Measurements from ENCODE around the gene PPP2R2B. TPM values are rescaled to one million over a fixed set of nuclear protein-coding genes. Genes with fewer than 3 reads are reported as not detected.

The PPP2R2B gene
- total RNA-seq, 1 experiment from 2014 or later, result not detected

GRCh38 chr5:146660376-146660960, 218.1 kb downstream of the PPP2R2B start:
- no TSS peak for BruUV-seq (replicated peaks)
- no peaks in the 10 kb centered on the region for H3K36me3 ChIP-seq (ENCODE audit: low read depth, low read length)
- H3K9me3 ChIP-seq (ENCODE audit: low read length), result no peaks in the 10 kb centered on the region
- peaks cover 62% of the 10 kb centered on the region for H3K27me3 ChIP-seq (ENCODE audit: low read length)
- intact Hi-C loops (cut with micrococcal nuclease), result no loop called here
- CTCF ChIA-PET, result no interaction called here
- H3F3A ChIP-seq (ENCODE audit: low read length, unreplicated experiment), result no peaks in the 10 kb centered on the region
- POLR2A ChIA-PET (ENCODE audit: unreplicated experiment), result interaction anchor here (0.6 kb wide), 1 partner anchor 1925 kb away, joined by 3 read pairs; no protein-coding TSS in a partner anchor
- no peaks in the 10 kb centered on the region for H3K4me1 ChIP-seq (ENCODE audit: insufficient read depth, low read length)
- H3K4me3 ChIP-seq (ENCODE audit: low read length), result no peak overlapping the region
- no peak overlapping the region for H2AFZ ChIP-seq (ENCODE audit: low read length)
- no peaks in the 10 kb centered on the region for H4K20me1 ChIP-seq (ENCODE audit: low read length)
- H3K9me2 ChIP-seq (replicated peaks; ENCODE audit: low read length), result no peaks in the 10 kb centered on the region
- DNase-seq, result no peak
- no peak overlapping the region for H3K9ac ChIP-seq (ENCODE audit: low read length)
- no peak overlapping the region for H3K4me2 ChIP-seq (ENCODE audit: low read length)
- H3K79me2 ChIP-seq (ENCODE audit: low read length), result no peaks in the 10 kb centered on the region
- TF ChIP-seq EZH2phosphoT487 (IDR thresholded peaks at IDR 0.05; ENCODE audit: borderline replicate concordance, low read length) (no peak), EZH2 (IDR thresholded peaks at IDR 0.05; ENCODE audit: low read length, unreplicated experiment) (no peak)
- TF ChIP-seq, protein P1, sequence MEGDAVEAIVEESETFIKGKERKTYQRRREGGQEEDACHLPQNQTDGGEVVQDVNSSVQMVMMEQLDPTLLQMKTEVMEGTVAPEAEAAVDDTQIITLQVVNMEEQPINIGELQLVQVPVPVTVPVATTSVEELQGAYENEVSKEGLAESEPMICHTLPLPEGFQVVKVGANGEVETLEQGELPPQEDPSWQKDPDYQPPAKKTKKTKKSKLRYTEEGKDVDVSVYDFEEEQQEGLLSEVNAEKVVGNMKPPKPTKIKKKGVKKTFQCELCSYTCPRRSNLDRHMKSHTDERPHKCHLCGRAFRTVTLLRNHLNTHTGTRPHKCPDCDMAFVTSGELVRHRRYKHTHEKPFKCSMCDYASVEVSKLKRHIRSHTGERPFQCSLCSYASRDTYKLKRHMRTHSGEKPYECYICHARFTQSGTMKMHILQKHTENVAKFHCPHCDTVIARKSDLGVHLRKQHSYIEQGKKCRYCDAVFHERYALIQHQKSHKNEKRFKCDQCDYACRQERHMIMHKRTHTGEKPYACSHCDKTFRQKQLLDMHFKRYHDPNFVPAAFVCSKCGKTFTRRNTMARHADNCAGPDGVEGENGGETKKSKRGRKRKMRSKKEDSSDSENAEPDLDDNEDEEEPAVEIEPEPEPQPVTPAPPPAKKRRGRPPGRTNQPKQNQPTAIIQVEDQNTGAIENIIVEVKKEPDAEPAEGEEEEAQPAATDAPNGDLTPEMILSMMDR (conservative IDR thresholded peaks at IDR 0.05; ENCODE audit: low read depth, low read length), result no peak
- H3K27ac ChIP-seq (ENCODE audit: low read length), result no peak overlapping the region
- ATAC-seq, result no peak

DNA sequence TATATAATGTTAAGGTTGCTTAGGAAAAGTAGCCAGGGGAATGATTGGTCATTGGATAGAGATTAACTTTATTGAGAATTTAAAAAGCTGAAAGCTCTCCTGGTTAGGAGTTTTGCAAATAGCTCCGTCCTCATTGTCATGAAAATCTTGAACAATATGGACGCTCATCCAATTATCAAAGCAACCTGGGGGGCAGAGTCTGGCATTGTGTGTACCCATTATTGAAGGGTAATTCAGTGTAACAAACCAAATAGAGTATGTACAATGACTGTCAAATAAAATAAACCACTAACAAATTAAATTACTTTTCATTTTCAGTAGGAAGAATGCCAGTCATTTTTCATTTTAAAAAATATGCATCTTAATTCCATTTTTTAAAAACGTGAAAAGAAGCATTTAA, 218.6 kb downstream of the PPP2R2B start:
- Histone ChIP-seq H4K20me1 (ENCODE audit: low read length) (no peaks in the 10 kb centered on the region), H3K27ac (ENCODE audit: low read length) (no peak overlapping the region), H3K4me1 (ENCODE audit: insufficient read depth, low read length) (no peaks in the 10 kb centered on the region), H3K9me3 (ENCODE audit: low read length) (no peaks in the 10 kb centered on the region), H3K79me2 (ENCODE audit: low read length) (no peaks in the 10 kb centered on the region), H3K9ac (ENCODE audit: low read length) (no peak overlapping the region), H3F3A (ENCODE audit: low read length, unreplicated experiment) (no peaks in the 10 kb centered on the region), H2AFZ (ENCODE audit: low read length) (no peak overlapping the region), H3K4me3 (ENCODE audit: low read length) (no peak overlapping the region), H3K4me2 (ENCODE audit: low read length) (no peak overlapping the region), H3K27me3 (ENCODE audit: low read length) (peaks cover 67% of the 10 kb centered on the region), H3K36me3 (ENCODE audit: low read depth, low read length) (no peaks in the 10 kb centered on the region), H3K9me2 (replicated peaks; ENCODE audit: low read length) (no peaks in the 10 kb centered on the region)
- DNase-seq (no peak), ATAC-seq (no peak)
- POLR2A ChIA-PET (ENCODE audit: unreplicated experiment), result no interaction called here
- intact Hi-C loops (cut with micrococcal nuclease), result no loop called here
- TF ChIP-seq EZH2phosphoT487 (IDR thresholded peaks at IDR 0.05; ENCODE audit: borderline replicate concordance, low read length) (no peak), EZH2 (IDR thresholded peaks at IDR 0.05; ENCODE audit: low read length, unreplicated experiment) (no peak)
- TF ChIP-seq, protein P1 (conservative IDR thresholded peaks at IDR 0.05; ENCODE audit: low read depth, low read length), result no peak
- no TSS peak for BruUV-seq (replicated peaks)
- CTCF ChIA-PET, result no interaction called here

DNA sequence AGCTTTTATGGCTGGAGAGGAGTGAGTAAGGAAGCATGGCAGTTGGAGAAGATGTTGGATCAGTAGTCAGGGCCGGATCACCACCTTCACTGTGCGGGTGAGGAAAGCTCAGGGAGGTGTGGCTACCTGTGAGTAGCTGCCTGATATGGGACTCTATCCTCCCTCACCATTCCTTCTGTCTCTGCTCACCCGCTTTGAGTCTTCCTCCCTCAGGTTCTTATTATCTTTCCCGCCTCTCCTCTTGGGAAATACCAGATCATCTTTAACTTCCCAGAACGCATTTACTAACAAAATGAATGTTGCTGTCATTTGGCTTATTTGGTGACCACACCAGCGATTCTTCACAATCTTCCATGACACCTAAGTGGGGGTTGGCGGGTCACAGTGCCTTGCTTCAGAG, 221.9 kb downstream of the PPP2R2B start:
- TF ChIP-seq EZH2phosphoT487 (IDR thresholded peaks at IDR 0.05; ENCODE audit: borderline replicate concordance, low read length) (no peak), EZH2 (IDR thresholded peaks at IDR 0.05; ENCODE audit: low read length, unreplicated experiment) (no peak)
- TF ChIP-seq, protein P1 (conservative IDR thresholded peaks at IDR 0.05; ENCODE audit: low read depth, low read length), result no peak
- H3K27ac ChIP-seq (ENCODE audit: low read length), result no peak overlapping the region
- no peaks in the 10 kb centered on the region for H3K36me3 ChIP-seq (ENCODE audit: low read depth, low read length)
- no peaks in the 10 kb centered on the region for H3K79me2 ChIP-seq (ENCODE audit: low read length)
- intact Hi-C loops (cut with micrococcal nuclease), result no loop called here
- BruUV-seq (replicated peaks), result no TSS peak
- no peaks in the 10 kb centered on the region for H3K4me1 ChIP-seq (ENCODE audit: insufficient read depth, low read length)
- ChIA-PET CTCF (no interaction called here), POLR2A (ENCODE audit: unreplicated experiment) (no interaction called here)
- ATAC-seq (no peak), DNase-seq (no peak)
- no peak overlapping the region for H2AFZ ChIP-seq (ENCODE audit: low read length)
- H3F3A ChIP-seq (ENCODE audit: low read length, unreplicated experiment), result no peaks in the 10 kb centered on the region
- no peaks in the 10 kb centered on the region for H4K20me1 ChIP-seq (ENCODE audit: low read length)
- no peak overlapping the region for H3K4me2 ChIP-seq (ENCODE audit: low read length)
- no peak overlapping the region for H3K9ac ChIP-seq (ENCODE audit: low read length)
- peaks cover 85% of the 10 kb centered on the region for H3K27me3 ChIP-seq (ENCODE audit: low read length)
- no peak overlapping the region for H3K4me3 ChIP-seq (ENCODE audit: low read length)
- H3K9me2 ChIP-seq (replicated peaks; ENCODE audit: low read length), result no peaks in the 10 kb centered on the region
- H3K9me3 ChIP-seq (ENCODE audit: low read length), result no peaks in the 10 kb centered on the region

Measured in PC-3 (cell line).